NCI-H2081 (cell line): ENCODE results near the gene COL1A2.
A peak's percentile ranks its signal among the peaks of the same experiment; 100 is the strongest.

Experiments
- DNase-seq, 2 experiments: peaks; one replicate each; lab custom pipeline; 2025; lab: John Stamatoyannopoulos, UW

Gene COL1A2

DNA sequence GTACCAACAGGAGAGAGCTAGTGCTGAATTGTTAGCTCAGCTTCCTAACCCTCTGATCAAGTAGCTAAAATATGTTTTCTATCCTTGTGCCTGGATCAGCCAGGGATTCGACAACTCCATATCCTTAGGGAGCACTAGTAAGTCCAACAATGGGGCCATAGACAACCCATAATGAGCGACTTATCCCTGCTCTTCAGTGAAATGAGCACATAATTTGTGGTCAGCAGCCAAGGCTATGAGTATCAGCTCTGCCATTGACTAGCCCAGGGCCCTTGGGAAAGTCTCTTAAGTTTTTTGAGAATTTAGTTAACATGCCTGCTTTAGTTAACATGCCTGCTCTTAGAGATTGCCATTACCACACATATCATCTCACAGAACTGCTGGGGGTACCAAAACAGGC lies 39.3 kb downstream of the COL1A2 start:
- DNase-seq: no peak

DNA sequence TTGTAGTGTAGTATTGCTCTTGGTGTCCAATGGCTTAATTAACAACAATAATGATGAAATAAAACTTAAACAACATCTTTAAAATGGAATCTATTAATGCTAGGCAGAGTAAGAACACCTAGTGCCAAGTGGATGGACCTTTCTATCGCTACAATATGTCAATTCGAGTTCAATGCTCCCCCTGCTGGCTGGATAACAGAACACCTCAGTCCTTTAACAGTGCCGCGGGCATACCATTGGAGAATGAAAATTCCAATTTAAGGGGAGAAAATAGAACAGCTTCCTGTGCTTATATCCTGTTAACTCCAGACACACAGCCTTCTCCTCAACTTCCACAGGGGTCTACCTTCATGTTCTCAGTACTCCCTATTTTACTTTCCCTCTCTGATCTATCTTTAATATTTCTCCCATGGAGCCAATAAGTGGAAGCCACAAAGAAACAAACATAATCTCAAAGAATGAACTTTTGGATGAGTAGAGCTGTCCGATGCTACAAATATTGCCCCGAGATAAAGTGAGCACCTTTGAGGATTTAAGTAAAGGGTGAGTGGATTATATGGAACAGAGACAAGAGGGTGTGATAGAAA lies 41.4 kb downstream of the COL1A2 start:
- peak; percentile 81 to 82 for DNase-seq

DNA sequence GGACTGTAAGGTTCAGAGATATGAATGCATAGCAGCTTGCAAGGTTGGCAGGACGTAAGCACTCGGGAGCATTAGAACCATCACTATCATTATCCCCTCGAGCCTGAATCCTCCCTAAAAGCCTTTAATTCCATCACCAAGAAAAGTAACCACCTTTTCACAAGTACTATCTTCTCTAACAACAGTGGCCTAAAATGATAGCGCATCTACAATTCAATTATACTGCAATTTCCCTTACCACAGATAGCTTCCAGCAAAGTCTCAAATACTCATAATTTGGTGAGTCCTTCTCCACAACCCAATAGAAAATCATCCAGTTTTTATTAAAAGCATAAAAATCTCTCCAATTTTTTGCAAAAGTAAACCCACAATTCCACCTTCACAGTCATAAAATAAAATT lies 42.0 kb downstream of the COL1A2 start:
- DNase-seq: no peak

DNA sequence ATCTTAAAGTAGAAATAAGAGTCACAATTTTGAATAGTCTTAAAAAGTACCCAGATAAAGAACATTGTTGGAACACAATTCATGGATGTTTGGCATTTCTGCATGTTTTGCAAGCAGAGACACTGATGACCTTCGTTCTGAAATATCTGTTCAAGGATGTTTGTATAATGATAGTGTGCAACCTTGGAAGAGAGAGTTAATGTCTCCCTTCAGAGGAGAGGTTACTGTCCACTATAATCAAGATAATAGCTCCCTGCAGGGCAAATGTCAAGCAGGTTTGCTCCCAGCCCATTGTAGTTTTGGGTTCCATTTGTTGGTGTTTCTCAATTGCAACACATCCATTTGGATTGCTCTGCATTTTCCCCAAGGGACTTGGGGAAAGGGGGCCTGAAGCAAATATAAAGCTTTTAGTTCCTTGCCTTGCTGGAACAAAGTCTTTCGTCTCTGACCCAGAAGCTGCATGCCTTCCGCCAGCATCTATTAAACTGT lies 45.2 kb downstream of the COL1A2 start:
- no peak for DNase-seq

DNA sequence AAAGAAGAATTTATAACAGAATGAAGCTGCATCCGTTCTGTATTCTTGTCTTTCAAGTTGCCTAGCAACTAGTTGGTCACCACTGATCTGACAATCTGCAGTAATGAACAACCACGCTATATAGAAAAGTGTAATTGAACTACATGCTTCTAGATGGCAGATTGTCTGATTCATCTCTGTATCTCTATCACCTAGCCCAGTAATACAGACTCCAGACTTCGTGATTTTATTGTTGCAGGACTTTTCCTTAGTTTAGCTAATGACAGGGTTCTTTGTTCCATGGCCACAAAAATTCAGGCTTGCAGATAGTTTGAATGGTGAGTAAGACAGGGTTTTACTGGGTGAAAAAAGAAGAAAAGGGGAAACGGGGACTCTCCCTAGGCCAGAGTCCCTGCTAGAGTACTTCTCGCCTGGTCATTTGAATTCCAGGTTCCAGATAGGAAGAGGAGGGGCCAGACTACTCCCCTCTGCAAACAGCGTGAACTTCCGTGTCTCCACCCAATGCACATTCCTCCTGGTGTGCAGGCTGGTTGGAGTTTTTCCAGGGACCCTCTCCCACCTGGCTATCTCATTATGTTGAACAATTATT lies 45.9 kb downstream of the COL1A2 start:
- peak in 1 of 2 experiments; percentile 30 for DNase-seq

DNA sequence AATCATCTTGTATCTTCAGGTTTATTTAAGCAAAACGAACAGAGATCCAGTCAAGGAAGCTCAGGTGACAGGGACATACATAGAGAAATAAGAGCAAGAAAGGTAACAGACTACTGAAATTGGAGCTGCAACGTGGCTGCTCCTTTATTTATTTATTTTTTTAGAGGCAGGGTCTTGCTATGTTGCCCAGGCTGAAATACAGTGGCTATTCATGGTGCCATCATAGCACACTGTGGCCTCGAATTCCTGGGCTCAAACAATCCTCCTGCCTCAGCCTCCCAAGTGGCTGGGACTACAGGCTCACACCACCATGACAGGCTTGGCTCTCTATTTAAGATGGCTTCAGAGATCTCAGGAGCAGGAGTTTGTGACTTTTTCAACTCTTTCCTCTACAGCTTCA lies 46.4 kb downstream of the COL1A2 start:
- no peak for DNase-seq

DNA sequence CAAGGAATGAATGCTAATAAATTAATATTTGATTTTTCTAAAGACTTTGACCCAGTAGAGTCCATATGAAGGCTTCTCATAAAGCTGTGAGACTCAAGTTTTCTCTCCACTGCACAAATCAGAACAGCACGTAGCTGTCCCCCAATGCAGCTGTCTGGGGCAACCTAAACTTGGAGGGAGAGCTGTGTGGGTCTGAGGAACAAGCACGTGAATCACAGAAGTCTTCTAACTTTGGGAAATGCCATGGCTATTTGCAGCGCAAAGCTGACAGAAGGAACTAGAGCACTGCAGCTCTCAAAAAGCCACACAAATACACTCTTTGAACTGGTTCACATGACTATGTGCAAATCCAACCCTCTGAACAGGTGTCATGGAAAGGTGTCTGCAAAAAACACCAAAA lies 47.9 kb downstream of the COL1A2 start:
- no peak for DNase-seq

DNA sequence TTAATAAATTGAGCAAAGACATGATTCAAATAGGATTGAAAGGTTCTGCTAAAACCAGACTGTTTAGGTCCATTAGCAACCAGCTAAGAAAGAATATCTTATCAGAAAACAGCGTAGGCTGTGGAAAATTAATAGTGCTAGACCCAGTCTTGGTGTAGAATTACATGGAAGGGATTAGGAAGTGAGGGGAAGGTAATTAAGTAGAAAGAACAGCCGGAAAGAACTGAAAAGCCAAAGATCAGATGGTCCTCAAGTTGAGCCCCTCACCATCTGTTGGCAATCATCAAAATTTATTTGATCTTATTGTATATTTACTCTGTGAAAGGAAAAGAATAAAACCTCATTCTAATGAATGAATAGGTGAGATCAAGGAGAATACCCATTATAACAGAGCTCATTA lies 50.1 kb downstream of the COL1A2 start:
- DNase-seq: peak in 1 of 2 experiments; percentile 33

DNA sequence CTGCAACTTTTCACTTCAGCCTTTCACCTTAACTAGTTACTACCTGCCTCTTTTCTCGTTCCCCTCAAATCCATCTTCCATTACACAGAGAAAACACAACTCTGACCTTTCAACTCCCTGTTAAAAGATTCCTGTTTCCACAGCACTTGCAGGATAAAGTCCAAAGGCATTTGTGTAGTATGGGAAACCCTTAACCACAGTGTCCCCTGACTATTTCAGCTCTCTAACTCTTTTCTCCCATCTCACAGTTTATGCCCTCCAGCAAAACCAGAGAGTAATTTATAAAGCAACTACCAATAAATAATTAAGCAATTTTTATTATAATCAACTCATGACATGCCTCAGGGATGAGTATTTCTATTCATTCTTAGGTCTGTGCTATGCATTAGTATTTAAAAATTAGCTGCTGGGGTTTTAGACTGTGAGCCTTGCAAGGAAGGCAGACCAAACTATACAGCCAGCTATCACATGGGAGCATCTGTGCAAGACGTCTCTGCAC lies 51.0 kb downstream of the COL1A2 start:
- no peak for DNase-seq

DNA sequence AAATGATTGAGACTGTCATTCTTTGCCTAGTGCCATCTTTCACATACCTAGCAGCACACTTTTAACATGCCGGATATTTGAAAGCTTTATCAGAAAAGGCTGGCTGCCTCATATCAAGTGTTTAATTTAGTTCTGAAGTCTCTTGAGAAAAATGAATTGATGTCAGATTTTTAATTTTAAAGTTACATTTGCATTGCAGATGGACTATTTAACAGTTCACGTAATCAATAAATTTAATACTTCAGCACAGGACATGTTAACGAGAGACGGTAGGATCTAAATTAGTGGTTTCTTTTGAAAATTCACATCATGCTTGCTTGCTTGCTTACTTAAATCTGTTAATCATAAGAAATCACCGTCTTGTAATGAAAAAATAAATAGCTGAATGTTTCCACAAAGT lies 51.6 kb downstream of the COL1A2 start:
- DNase-seq: no peak

DNA sequence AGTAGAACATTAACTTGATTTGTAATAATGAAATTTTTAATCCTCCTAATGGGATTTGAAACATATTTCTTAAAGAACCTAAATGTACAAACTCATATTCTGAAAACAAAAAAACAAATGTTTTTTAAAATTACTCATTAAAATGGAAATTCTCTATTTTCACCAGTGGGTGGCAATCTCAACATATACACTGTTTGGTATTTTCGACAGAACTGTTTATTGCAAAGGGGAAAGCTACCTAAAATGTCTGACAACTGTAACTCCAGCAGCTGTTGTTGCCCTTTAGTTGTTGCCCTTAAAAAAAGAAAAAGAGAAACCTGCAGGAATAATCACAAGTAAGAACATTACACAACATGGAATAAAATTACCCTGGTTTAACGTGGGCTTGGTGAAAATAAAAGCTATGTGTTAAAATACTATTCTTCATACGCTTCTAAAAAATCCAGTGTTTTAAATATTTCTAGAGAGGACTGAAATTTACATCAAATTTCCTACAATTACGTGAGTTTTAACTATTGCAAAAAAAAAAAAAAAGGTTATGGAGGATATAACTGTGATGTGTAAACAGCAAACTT lies 54.5 kb downstream of the COL1A2 start:
- DNase-seq: peak; percentile 64 to 83

DNA sequence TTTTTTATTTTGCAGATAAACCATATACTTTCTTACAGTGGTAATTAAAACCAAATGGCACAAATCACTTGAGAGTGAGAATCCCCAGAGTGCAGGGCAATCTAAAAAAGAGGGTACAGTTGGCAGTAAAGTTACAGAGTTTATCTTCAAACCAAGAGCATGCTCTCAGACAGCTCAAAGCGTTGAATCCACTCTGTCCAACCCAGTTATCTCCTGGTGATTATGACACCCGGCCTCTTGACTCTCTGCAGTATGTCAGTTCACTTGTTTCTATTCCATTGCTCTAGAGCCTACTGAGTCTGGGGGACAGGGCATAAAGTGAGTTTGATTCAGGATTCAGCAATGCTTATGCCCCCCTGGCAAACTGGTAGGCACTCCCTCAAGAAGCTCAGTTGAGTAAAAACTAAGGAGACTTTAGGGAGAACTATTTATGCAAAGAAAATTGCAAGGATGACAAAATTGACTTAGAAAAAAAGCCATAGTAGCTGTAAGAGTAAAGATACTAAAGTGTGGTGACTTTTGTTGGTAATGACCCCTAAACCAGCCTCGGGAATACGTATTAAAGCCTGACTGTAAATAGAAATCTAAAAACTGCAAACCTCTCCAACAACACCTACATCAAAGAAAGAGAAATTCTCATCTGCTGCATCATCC lies 55.5 kb downstream of the COL1A2 start:
- DNase-seq: no peak

DNA sequence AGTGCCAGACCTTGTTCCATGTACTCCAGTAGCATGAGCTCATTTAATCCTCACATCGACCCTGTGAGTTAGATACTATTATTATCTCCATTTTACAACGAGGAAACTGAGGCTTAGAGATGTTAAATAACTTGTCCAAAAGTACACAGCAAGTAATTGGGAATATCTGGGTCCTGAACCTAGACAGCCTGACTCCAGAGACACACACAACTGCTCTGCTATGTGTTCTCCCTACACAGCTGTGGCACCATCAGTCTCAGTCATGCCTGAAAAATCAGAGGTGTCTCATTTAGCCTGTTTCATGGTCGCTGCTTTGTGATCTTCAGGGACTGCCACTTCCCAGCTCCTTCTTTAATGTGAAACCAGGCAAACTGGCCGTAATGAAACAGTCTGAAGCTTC lies 56.5 kb downstream of the COL1A2 start:
- DNase-seq: no peak

DNA sequence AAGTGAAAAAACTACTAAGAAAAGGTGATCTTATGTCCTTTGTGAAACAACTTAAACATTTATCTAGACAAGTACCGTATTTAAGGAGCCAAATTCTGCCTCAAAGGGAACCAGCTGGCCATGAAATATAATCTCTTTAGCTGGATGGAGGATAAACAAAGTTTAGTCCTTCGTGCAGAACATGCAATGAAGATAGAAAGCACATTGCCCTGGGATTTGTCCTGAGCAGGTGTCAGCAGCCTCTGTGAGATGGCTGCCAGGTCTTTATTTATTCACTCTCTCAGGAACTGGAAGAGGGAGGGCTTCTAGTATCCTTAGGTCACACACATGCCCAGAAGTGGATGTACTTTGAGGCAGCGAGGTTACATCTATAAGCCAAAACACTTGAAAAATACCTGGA lies 57.5 kb downstream of the COL1A2 start:
- peak; percentile 80 to 94 for DNase-seq

DNA sequence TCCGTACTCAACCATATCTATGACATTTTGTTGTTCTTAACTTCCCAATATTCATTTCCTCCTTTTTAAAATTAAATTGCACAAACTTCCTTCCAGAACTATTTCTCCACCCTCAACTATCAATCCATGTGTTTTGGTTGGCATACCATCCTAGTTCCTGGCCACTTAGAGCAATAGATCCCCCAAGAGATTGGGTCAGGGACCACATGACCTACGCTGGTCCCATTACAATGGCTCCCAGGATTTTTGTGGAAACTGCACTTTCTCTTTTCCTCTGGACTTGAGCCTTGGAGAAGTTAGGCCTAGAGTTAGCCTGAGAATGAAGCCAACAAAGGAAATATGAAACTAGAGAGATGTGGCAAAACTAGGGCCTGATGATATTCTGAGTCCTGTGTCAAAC lies 59.2 kb downstream of the COL1A2 start:
- DNase-seq: no peak

DNA sequence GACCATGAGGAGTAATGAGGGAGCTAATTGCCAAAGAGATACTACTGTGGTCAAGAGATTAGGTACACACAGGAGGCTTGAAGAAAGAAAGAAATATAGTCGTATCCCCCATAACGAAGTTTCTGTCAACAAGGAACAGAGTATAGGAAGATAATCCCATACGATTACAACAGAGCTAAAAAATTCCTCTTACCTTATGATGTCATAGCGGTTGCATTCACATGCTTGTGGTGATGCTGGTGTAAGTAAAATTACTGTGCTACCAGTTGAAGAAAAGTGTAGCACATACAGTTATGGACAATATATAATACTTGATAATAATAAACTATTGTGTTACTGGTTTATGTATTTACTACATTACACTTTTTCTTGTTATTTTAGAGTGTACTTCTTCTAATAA lies 63.3 kb downstream of the COL1A2 start:
- DNase-seq: no peak

DNA sequence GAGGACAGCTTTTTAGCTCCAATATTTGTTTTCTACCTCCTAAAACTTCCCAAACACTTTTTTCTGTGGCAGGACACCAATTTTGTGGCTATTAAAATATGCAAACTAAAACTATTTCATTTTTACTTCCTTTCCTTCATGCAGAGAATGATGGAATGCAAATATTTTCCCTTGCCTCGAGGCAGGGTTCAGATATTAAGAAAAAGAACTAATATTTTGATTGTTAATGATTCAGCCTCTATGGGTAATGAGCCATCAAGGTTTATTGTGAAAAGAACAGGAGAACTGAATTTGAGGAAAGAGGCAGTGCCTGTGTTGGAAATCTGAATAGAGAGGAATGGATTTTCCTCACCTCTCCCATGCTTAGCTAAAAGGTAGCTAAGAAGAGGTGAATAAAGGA lies 71.8 kb downstream of the COL1A2 start:
- no peak for DNase-seq

DNA sequence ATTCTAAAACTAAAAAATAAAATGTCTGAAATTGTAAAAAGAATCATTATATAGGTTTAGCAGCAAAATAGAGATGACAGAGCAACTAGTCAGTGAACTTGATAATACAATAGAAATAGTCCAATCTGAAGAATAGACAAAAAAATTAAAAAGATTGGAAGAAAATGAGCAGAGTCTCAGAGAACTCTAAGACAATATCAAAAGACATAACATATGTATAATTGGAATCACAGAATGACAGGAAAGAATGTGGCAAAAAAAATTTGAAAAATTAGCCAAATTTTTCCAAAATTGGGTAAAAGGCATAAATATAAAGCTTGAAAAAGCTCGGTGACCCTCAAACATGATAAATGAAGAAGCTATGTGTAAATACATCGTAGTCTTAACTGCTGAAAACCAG lies 76.9 kb downstream of the COL1A2 start:
- DNase-seq: no peak

DNA sequence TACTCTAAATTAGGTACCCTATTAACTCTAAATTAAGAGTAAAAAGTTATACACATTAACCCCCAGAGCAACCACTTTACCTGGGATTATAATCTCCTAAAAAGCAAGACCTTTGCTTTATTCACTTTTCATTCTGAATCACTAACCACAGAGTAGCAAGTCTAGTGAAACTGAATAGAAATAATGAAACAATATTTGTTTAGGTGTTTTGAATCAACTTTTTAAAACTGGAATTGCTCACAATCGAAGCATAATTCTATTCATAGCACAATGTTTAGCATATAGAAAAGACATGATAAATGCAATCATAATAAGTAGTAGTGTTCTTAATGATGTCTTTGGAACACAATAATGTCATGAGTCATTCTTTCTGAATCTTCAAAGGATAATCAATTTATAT lies 77.9 kb downstream of the COL1A2 start:
- no peak for DNase-seq

DNA sequence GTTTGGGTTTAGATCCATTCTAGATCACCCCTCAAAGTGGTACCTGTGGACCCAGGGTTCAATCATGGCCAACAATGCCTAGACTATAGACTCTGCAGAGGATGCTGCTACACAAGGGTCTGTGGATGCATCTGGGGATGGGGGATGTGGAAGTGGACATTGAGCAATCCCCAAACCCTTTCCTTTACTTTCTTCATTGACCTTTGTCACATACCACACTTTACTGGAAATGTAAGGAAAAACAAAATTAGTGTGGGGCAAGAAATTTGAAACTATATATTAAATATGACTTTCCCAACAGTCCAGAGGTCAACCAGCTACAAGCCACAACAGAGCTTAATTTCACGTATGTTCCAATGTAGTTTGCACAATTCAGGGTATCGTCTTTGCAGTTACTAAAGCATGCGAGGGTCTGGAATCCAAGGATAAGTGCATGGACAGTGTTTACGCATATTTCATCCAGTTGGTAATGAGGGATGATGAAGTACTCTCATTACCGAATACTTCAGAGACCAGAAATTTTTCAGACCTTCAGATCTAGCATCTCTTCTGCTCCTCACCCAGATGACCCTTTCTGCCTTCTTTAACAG lies 81.7 kb downstream of the COL1A2 start:
- DNase-seq: no peak

DNA sequence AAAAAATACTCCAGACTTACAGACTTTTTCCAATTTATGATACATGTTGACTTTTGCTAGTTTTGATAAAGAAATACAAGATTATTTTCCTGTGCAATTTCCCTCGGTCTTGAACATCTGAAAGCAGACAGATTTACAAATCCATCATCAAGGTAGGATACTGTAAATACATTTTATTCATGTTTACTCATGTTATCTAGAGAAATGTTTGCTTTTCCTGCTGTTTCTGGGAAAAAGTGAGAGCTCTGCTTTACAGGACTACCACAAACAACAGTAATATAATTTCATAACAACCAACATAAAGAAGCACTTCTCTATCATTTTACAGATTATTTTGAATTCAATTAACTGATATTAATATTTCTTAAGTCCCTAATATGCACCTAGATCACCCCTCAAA lies 83.2 kb downstream of the COL1A2 start:
- DNase-seq: no peak

DNA sequence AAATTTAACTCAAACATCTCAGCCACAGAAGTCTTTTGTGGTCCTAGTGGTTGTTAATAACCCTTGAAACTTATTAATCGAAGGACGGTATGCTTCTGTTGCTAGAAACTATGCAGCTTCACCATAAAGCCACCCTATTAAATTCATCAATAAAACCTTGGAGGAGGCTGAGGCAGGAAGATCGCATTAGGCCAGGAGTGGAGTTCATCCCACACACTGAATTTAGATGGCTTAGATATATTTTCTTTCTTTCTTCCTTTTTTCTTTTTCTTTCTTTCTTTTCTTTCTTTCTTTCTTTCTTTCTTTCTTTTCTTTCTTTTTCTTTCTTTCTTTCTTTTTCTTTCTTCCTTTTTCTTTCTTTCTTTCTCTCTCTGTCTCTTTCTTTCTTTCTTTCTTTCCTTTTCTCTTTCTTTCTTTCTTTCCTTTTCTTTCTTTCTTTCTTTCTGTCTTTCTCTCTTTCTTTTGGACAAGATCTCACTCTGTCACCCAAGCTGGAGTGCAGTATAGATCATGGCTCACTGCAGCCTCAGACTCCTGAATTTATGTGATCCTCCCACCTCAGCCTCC lies 84.0 kb downstream of the COL1A2 start:
- no peak for DNase-seq
